GM12801 (cell line): ENCODE measurements around the gene MFAP4.

Experiments used
- TF ChIP-seq, protein P1 (sequence below): IDR thresholded peaks from one replicate; pipeline ENCODE4 v1.5.1; 2011; ENCODE audit warnings: control low read depth; ENCODE audit not compliant: insufficient read length; ENCODE audit errors: extremely low read depth

MFAP4 gene

DNA sequence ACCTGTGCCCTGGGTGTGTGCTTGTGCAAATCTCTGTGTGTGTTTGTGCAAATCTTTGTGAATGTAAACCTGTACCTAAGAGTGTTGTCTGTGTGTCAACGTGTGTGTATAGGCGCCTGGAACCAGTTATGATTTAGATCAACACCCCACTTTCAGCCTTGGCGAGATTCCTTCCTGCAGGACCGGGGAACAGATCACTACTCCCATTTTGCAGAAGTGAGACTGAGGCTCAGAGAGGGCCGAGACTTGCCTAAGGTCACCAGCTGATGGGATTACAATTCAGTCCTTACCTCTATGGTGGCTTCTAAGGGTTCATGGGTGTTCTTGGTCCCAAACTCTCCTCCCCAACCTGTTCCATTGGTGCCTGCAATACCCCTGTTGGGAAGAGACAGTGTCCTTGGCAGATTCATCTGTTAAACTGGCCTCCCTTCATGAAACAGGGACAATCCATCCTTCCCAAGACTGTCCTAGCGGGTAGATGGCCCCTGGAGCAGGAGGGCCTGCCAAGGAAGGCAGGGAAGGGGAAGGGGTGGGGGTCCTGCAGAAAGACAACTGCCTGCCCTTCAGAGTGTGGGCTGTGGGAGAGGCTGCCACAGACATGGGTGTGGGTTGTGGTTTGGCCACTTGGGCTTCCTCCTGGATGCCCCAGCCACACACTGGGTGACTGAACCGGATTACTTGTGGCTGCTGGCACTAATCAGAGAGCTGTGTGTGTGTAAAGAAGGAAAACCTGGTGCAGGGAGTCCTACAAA is 15.6 kb downstream of the MFAP4 start:
- TF ChIP-seq, protein P1, sequence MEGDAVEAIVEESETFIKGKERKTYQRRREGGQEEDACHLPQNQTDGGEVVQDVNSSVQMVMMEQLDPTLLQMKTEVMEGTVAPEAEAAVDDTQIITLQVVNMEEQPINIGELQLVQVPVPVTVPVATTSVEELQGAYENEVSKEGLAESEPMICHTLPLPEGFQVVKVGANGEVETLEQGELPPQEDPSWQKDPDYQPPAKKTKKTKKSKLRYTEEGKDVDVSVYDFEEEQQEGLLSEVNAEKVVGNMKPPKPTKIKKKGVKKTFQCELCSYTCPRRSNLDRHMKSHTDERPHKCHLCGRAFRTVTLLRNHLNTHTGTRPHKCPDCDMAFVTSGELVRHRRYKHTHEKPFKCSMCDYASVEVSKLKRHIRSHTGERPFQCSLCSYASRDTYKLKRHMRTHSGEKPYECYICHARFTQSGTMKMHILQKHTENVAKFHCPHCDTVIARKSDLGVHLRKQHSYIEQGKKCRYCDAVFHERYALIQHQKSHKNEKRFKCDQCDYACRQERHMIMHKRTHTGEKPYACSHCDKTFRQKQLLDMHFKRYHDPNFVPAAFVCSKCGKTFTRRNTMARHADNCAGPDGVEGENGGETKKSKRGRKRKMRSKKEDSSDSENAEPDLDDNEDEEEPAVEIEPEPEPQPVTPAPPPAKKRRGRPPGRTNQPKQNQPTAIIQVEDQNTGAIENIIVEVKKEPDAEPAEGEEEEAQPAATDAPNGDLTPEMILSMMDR: no peak

DNA sequence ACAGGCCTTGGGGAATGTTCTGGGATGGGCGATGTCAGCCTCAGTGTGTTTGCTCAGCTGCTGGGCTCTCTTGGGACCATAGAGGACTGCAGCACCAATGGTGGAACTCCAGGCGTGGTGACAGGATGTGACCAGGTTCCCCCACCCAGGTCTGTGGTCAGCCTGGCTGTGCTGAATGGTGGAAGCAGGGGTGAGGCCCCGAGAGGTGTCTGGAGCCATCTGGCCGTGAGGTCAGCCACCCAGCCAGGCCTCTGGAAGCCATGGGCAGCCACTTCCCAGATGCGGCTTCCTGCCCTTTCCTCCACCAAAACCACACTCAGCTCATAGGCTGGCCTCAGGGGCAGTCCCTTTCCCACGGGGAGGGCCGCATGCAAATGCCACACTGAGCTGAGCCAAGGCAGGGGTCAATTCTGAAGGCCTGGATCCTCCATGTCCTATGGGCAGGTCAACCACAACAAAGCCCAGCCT is 16.5 kb downstream of the MFAP4 start:
- TF ChIP-seq, protein P1: no peak

- TF ChIP-seq, protein P1: no peak
Observed at GRCh38 chr17:19369846-19370492, 17.0 kb downstream of the MFAP4 start.

GRCh38 chr17:19369107-19369778 is 17.7 kb downstream of the MFAP4 start:
- TF ChIP-seq, protein P1: no peak

- TF ChIP-seq, protein P1: no peak
Observed at GRCh38 chr17:19368229-19368628, 18.8 kb downstream of the MFAP4 start.

GRCh38 chr17:19366637-19366972 is 20.4 kb downstream of the MFAP4 start:
- TF ChIP-seq, protein P1: no peak

DNA sequence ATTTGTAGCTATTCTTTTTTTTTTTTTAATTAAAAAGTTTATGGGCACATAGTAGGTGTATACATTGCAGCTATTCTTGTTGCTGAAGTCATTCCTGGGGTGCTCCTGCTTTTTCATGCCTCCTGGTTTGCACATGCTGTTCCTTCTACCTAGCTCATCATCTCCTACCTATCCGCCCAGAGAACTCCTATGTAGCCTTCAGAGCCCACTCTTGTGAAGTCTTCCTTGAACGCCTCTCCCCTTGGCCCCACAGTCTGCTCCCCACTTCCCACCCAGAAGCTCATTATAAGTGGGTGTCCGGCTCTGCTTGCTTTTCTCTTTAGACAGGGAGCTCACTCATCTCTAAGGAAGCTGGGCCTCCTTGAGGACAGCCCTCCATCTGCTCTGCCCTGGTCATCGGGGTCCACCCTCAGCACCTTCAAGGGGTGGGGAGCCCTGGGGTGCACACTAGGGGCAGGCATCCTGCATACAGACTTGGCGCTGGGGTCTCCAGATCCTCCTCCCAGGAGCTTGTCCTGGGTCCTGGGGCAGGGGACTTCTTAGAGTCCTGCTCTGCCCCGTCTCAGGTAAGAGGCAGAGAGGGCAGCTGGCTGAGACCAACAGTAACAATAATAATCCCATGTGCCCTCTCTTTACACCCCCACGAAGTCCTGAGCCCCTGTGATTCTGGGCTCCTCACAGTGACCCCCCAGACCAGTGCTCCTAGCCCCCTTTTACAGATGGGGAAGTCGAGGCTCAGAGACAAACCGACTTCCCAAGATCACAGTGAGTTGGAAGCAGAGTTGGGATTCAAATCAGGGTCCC is 21.0 kb downstream of the MFAP4 start:
- TF ChIP-seq, protein P1: no peak
